ENCODE results near the gene RNASE8. TPM values are rescaled to one million over a fixed set of nuclear protein-coding genes. Genes with fewer than 3 reads are reported as not detected.

The RNASE8 gene
- total and polyA plus RNA-seq, 2 of the 8 experiments (the other 6 are each of a cell fraction or from before 2014, with no cell fraction given), result not detected

DNA sequence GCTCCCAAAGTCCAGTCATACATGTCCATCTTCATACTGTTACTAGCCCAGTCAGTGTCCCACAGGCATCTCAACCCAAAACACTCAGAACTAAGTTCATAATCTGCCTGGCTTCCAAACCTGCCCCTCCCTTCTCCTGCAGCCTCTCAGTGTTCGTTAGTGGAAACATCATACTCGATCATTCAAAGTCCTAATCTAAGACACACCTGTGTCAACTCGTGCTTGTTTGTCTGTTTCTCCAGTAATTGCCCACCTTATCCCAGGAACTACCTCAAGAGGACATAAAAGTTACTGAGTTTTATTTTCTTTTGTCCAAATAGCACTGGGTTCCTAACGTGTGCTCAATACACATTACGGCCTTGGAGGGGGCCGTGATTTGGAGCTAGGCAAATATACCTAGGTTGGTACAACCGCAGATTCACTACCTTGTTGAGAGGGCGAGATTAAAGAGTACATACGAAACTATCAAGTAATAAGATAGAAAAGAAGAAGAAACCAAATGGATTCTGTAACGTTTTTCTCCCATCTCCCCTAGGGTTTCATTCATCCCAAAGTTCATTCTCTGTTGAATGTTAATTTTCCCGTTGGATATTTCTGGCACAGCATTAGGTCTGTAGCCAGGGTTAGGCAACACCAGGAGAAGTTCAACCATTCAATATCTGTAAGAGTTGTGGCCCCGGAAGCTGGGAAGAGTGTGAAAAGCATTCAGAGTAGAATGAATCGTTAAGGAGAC, 3.2 kb downstream of the RNASE8 start (continued):
- TF ChIP-seq CHD7 (IDR thresholded peaks at IDR 0.05; ENCODE audit: insufficient replicate concordance, low read length) (no peak), TEAD4 (IDR thresholded peaks at IDR 0.05; ENCODE audit: low read depth, low read length) (no peak), MAFK (IDR thresholded peaks at IDR 0.05; ENCODE audit: low read depth, low read length) (no peak), CEBPB (IDR thresholded peaks at IDR 0.05; ENCODE audit: low read depth, low read length) (no peak), TAF7 (optimal IDR thresholded peaks at IDR 0.05; ENCODE audit: borderline replicate concordance, low read depth, low read length) (no peak), CREB1 (IDR thresholded peaks at IDR 0.05) (no peak), POU5F1 (IDR thresholded peaks at IDR 0.05; ENCODE audit: low read depth, low read length) (no peak), SIX5 (IDR thresholded peaks at IDR 0.05; ENCODE audit: low read depth, low read length) (no peak), SAP30 (IDR thresholded peaks at IDR 0.05; ENCODE audit: insufficient read depth, insufficient replicate concordance, low read length) (no peak), TBP (IDR thresholded peaks at IDR 0.05; ENCODE audit: low read depth, low read length) (no peak), NRF1 (IDR thresholded peaks at IDR 0.05; ENCODE audit: low read depth, low read length) (no peak)
